Choroid plexus epithelial cell (primary cell): ENCODE data around the gene REM2.
A peak's percentile ranks its signal among the peaks of the same experiment; 100 is the strongest.
"Not testable (repeated sequence)": the region's sequence is repeated elsewhere in the genome, so short reads cannot be mapped to it uniquely, and the experiment has no call there.

Source experiments
- DNase-seq: peaks from one replicate; pipeline ENCODE4 v3.0.0-alpha.2; 2010; ENCODE audit warnings: low read depth
- H3K4me3 ChIP-seq: 2 replicates; pipeline ENCODE4 v1.5.1; 2011; ENCODE audit warnings: low read depth, mild to moderate bottlenecking, control low read depth, low read length, moderate library complexity
- TF ChIP-seq, protein P1 (sequence below): conservative IDR thresholded peaks from 2 replicates; pipeline ENCODE4 v1.5.1; 2011; ENCODE audit warnings: low read depth, mild to moderate bottlenecking, control low read depth, inconsistent platforms, low read length, moderate library complexity

Gene REM2

DNA sequence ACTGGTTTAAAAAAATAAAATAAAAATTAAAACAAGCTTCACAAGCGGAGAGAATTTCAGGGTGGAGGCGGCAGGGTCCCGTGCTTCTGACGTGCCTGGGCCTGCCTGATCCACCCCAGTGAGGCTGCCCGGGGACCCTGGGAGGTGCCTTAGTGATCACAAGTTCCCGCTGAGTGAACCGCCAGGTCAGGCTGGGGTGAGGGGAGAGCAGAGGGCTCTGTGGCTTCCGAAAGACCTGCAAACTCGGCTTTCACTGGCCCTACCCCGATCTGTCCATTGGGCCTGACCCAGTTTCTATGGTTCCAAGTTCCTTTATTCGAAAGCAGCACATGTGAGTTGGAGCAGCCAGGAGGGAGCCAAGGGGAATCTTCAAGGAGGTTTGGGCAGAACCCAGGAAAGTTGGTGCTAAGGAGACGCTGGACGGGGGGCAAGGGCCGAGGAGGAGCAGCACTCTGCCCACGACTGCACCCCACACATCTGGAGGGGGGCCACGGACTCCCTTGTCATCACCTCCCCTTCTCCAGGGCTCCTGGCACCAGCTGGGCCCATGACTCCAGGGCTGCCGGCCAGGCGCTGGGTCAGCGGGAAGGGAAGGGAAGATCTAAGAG, 33.7 kb upstream of the REM2 start:
- TF ChIP-seq, protein P1, sequence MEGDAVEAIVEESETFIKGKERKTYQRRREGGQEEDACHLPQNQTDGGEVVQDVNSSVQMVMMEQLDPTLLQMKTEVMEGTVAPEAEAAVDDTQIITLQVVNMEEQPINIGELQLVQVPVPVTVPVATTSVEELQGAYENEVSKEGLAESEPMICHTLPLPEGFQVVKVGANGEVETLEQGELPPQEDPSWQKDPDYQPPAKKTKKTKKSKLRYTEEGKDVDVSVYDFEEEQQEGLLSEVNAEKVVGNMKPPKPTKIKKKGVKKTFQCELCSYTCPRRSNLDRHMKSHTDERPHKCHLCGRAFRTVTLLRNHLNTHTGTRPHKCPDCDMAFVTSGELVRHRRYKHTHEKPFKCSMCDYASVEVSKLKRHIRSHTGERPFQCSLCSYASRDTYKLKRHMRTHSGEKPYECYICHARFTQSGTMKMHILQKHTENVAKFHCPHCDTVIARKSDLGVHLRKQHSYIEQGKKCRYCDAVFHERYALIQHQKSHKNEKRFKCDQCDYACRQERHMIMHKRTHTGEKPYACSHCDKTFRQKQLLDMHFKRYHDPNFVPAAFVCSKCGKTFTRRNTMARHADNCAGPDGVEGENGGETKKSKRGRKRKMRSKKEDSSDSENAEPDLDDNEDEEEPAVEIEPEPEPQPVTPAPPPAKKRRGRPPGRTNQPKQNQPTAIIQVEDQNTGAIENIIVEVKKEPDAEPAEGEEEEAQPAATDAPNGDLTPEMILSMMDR, result no peak
- DNase-seq, result peak; percentile 92
- H3K4me3 ChIP-seq, result no peak overlapping the region

DNA sequence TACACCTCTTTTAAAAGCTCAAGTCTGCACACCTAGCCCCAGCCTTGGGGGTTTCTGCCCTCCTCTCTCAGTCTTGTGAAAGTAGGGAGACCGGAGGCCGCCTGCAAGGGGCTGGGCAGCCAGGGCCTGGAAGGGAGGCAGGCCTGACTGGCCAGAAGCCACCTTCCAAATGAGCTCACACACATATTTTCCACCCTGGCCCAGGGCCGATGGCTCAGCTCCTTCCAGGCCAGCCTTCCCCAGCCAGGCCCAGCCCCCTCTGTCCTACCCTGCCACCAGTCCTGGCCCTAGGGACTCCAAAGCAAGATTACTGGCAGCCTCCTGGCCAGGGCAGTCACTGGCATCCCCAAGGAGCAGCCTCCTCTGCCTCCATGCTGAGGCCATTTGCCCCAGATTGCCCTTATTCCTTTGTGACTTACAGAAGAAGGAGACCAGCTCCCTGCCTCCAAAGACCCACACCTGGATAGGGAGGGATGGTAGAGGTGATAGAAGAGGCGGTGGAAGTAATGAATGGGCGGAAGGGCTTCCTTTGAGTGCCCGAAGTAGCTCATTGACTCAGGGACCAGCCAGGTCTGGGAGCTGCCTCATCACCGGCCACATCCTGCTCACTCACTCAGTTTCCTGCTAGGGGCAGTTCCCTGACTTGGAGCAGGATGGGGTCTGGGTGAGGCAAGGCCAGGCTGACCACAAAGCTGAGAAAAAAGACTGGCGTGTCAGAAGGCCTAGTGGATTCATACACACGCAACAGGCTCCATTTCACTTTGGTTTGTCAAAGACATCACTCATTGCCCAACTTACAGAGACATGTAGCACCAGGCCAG, 31.9 kb upstream of the REM2 start:
- H3K4me3 ChIP-seq, result no peak overlapping the region
- TF ChIP-seq, protein P1, result no peak
- peak; percentile 96 for DNase-seq

DNA sequence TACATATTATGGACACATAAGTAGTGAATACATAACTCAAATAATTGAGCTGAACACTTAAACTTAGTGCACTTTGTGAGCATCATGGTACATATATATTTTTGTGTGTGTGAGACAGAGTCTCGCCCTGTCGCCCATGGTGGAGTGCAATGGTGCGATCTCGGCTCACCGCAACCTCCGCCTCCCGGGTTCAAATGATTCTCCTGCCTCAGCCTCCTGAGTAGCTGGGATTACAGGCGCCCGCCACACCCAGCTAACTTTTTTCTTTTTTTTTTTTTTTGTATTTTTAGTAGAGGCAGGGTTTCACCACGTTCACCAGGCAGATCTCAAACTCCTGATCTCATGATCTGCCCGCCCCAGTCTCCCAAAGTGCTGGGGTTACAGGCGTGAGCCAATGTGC, 30.8 kb upstream of the REM2 start:
- DNase-seq, H3K4me3 ChIP-seq: not testable (repeated sequence)

DNA sequence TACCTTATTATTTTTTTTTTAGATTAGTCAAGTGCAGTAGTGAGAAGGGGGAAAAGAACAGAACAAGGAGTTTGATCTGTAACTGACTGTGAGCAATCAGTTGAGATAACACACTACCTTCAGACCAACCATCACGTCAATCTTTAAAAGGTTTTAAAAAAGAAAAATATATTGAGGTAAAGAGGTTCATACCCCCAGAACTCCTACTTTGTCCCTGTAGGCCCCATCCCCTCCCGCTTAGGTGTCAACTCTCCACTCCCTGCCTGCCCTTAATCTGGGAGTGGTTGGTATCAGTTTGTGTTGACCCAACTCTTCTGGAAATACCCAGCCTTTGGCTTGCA, 30.5 kb upstream of the REM2 start:
- TF ChIP-seq, protein P1, result no peak
- no peak for DNase-seq
- no peak overlapping the region for H3K4me3 ChIP-seq

DNA sequence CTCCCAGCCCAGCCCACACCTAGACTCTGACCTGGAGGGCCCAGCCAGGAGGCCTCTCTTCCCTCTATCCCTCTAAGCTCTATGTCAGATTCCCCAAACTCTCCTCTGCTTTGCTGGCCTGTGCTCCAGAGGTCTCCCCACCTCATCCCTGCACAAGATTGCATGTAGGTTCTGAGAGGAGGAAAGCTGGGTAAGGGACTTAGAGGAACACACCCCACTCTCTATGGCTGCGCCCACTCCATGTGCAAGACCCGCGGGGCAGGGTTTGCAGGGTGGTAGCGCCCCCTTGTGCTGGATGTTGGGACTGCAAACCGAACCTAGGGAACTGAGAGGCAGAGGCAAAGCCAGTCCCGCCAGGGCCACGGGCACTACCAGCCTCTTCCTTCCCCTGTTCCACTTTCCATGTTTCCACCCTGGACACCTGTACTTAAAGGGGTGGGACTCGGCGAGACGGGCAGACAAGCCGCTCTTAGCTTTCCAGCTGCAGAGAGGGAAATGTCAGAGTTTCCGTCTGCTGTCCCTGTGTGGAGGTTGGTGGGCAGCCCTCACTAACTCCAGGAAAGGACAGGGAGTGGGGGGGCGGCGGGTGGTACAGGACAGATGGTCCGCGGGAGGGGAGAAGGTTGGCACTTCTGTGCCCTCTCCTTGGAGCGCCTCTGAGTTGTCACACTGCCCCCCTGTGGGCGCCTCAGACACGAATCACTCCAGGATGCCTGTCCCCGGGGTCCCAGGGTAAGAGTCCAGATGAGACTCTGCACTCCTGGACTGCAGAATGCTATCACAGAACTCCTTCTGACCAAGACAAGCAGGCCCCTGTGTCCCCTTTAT, 29.9 kb upstream of the REM2 start:
- DNase-seq, result peak; percentile 91
- H3K4me3 ChIP-seq, result peak overlapping the region; percentile 57
- TF ChIP-seq, protein P1, result peak; percentile 90

DNA sequence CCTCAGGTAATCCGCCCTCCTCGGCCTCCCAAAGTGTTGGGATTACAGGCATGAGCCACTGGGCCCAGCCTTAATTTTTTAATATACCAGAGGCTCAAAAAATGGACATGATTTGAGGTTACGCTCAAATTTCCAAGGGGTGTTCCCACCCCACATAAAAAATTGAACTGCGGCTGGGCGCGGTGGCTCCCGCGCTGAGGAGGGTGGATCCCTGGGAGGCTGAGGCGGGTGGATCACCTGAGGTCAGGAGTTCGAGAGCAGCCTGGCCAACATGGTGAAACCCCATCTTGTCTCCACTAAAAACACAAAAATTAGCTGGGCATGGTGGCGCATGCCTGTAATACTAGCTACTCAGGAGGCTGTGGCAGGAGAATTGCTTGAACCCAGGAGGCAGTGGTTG, 28.7 kb upstream of the REM2 start:
- DNase-seq, H3K4me3 ChIP-seq: not testable (repeated sequence)

DNA sequence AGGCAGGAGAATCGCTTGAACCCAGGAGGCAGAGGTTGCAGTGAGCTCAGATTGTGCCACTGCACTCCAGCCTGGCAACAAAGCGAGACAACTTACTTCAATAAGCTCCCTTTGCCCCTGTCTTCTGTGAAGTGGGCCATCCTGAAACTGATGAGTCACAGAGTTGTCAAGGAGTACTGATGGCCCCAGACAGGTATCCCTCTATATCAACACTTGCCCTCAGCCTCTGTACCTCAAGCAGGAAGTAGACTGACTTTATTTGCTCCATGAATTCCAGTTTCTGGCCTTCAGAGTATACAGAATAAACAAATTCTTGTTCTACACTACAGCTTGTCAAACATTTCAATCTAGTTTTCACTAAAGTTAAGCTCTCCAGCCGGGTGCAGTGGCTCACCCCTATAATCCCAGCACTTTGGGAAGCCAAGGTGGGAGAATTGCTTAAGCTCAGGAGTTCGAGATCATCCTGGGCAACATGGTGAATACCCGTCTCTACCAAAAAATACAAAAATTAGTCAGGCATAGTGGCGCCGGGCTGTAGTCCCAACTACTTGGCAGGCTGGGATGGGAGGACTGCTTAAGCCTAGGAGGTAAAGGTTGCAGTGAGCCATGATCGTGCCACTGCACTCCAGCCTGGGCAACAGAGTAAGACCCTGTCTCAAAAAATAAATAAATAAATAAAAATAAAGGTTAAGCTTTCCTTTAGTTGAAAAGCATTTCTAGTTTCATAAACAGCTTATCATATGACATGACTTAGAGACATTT, 27.9 kb upstream of the REM2 start:
- H3K4me3 ChIP-seq, result no peak overlapping the region
- TF ChIP-seq, protein P1, result no peak
- DNase-seq, result no peak
